ENCODE data around the gene CLEC16A.

Gene CLEC16A

DNA sequence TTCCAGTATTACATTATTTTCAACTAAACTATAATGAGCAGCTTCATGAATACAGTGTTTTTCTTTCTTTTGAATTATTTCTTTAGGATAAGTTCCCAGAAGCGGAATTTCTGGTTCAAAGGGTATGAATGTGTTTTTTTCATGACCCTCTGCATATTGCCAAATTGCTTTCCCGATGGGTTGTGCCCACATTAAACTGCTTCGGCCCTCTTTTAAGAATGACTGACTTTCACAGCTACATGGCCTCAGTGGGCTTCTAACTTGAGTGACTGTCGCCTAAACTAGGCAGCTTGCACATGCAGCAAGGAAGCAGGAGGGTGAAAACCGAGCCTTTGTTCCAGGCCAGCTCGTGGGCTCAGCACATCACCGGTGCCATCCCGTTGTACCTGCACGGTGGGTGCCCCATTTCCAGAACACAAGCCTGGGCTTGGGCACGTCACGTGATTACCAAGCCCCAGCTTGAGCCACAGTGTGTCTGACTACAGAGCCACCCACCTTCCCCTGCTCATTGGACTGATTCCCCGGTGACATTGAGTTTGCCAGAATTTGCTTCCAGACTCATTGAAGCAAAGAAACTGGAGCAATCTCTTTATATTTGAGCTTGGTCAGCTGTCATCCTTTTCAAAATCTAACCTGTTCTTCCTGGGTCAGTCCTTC lies 112.8 kb downstream of the CLEC16A start:
- no peak overlapping the region for H3K27ac ChIP-seq (ENCODE audit: low read depth, low read length)
- H3K9ac ChIP-seq (ENCODE audit: low read length): no peak overlapping the region
- no peaks in the 10 kb centered on the region for H3K9me3 ChIP-seq (ENCODE audit: control insufficient read depth, insufficient read depth, low read depth, low read length)
- H3K27me3 ChIP-seq (ENCODE audit: control insufficient read depth, insufficient read depth, low read length): no peaks in the 10 kb centered on the region
- no peak overlapping the region for H3K4me3 ChIP-seq (ENCODE audit: low read depth, low read length)
- H3K4me1 ChIP-seq (ENCODE audit: control insufficient read depth, insufficient read depth, low read length): no peaks in the 10 kb centered on the region
- peaks cover 14% of the 10 kb centered on the region for H3K36me3 ChIP-seq (ENCODE audit: control insufficient read depth, insufficient read depth, low read length)

DNA sequence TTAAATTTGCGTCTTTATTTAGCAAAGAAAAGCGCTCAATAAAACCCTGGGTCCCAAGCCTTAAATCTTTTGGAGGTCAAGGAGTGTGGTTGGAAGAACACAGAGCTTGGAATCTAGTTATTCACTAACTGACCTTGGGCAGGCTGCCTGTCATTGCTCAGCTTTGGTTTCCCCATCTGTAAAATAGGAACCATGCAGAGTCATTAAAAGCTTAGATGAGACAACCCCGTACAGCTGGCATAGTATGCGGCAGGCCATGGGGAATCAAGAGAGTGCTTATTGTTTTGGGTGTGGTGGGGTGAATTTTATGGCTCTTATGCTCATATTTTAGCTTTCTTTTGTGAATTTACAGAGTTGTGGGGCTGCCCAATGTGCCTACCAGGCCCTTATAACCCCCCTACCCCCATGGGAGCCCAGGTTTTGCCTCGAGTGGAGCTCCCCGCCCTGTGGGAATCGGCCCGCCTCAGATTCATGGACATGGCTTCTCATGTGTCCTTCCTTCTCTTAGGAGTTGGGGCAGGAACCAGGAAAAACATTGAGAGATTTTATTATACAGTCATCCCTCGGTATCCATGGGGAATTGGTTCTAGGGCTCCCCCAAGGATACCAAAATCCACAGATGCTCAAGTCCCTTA lies 113.5 kb downstream of the CLEC16A start:
- H3K27ac ChIP-seq (ENCODE audit: low read depth, low read length): no peak overlapping the region
- H3K27me3 ChIP-seq (ENCODE audit: control insufficient read depth, insufficient read depth, low read length): no peaks in the 10 kb centered on the region
- H3K36me3 ChIP-seq (ENCODE audit: control insufficient read depth, insufficient read depth, low read length): peaks cover 8% of the 10 kb centered on the region
- H3K4me3 ChIP-seq (ENCODE audit: low read depth, low read length): no peak overlapping the region
- H3K9me3 ChIP-seq (ENCODE audit: control insufficient read depth, insufficient read depth, low read depth, low read length): no peaks in the 10 kb centered on the region
- H3K4me1 ChIP-seq (ENCODE audit: control insufficient read depth, insufficient read depth, low read length): no peaks in the 10 kb centered on the region
- no peak overlapping the region for H3K9ac ChIP-seq (ENCODE audit: low read length)

DNA sequence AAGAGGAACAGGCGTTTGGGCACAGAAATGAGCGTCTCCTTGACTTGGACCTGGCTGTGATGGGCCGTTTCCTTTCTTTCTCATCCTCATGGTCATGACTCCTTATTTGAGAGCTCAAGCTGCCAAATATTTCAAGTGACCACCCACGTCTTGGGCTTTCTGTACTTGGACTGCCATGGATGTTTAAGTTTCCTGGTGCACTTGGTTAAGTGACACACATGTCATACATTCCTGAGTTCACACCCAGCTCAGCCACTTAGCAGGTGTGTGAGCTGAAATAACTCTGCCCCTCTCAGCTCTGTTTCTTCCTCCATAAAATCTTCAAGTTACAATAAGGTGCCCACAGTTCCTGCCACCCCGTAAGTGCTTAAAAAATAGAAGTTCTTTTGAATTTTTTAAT lies 114.5 kb downstream of the CLEC16A start:
- H3K9ac ChIP-seq (ENCODE audit: low read length): no peak overlapping the region
- H3K9me3 ChIP-seq (ENCODE audit: control insufficient read depth, insufficient read depth, low read depth, low read length): no peaks in the 10 kb centered on the region
- peaks cover 8% of the 10 kb centered on the region for H3K36me3 ChIP-seq (ENCODE audit: control insufficient read depth, insufficient read depth, low read length)
- no peak overlapping the region for H3K27ac ChIP-seq (ENCODE audit: low read depth, low read length)
- peaks cover 4% of the 10 kb centered on the region; the same call in 1 of the 2 replicates for H3K4me1 ChIP-seq (ENCODE audit: control insufficient read depth, insufficient read depth, low read length)
- H3K4me3 ChIP-seq (ENCODE audit: low read depth, low read length): no peak overlapping the region
- H3K27me3 ChIP-seq (ENCODE audit: control insufficient read depth, insufficient read depth, low read length): no peaks in the 10 kb centered on the region

DNA sequence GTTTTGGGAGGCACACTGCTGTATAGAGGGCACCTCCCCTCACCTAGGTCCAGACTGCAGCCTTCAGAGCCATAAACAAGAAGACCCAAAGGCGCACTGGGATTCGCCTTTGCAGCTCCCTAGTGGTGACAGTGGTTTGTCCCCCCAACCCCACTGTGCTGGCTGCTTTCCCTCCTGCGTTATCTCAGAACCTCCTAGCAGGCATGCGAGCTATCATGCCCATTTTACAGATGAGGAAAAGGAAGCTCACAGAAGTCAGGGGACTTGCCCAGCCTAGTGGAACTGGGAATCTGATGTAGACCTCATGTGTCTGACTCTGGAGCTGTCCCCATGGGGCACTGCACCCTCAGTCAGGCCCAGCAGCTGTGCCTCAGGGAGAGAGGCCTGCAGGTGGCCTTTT lies 115.2 kb downstream of the CLEC16A start:
- Histone ChIP-seq H3K27ac (ENCODE audit: low read depth, low read length) (no peak overlapping the region), H3K4me3 (ENCODE audit: low read depth, low read length) (no peak overlapping the region), H3K9me3 (ENCODE audit: control insufficient read depth, insufficient read depth, low read depth, low read length) (no peaks in the 10 kb centered on the region), H3K36me3 (ENCODE audit: control insufficient read depth, insufficient read depth, low read length) (peaks cover 8% of the 10 kb centered on the region), H3K9ac (ENCODE audit: low read length) (no peak overlapping the region), H3K27me3 (ENCODE audit: control insufficient read depth, insufficient read depth, low read length) (no peaks in the 10 kb centered on the region), H3K4me1 (ENCODE audit: control insufficient read depth, insufficient read depth, low read length) (peaks cover 4% of the 10 kb centered on the region; the same call in 1 of the 2 replicates)

DNA sequence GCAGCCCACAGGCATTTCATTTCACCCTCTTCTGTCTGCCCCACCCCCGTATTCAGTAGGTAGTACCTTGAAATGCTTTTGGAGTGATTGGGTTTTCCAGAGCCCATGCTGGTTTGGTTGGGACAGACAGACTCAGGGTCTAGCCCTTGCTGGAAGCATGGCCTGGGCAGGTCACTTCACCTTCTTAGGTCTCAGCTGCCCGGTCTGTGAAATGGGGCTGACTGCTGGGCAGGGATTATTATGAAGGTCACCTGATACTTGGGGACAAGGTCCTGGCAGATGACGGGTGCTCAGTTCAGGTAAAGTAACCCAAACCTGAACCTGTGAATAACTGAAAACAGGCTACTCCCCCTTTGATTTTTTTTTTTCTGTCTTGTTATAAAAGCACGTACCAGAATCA lies 116.0 kb downstream of the CLEC16A start:
- no peaks in the 10 kb centered on the region for H3K27me3 ChIP-seq (ENCODE audit: control insufficient read depth, insufficient read depth, low read length)
- H3K9ac ChIP-seq (ENCODE audit: low read length): no peak overlapping the region
- H3K36me3 ChIP-seq (ENCODE audit: control insufficient read depth, insufficient read depth, low read length): peaks cover 10% of the 10 kb centered on the region
- peaks cover 4% of the 10 kb centered on the region; the same call in 1 of the 2 replicates for H3K4me1 ChIP-seq (ENCODE audit: control insufficient read depth, insufficient read depth, low read length)
- H3K27ac ChIP-seq (ENCODE audit: low read depth, low read length): no peak overlapping the region
- no peak overlapping the region for H3K4me3 ChIP-seq (ENCODE audit: low read depth, low read length)
- no peaks in the 10 kb centered on the region for H3K9me3 ChIP-seq (ENCODE audit: control insufficient read depth, insufficient read depth, low read depth, low read length)

DNA sequence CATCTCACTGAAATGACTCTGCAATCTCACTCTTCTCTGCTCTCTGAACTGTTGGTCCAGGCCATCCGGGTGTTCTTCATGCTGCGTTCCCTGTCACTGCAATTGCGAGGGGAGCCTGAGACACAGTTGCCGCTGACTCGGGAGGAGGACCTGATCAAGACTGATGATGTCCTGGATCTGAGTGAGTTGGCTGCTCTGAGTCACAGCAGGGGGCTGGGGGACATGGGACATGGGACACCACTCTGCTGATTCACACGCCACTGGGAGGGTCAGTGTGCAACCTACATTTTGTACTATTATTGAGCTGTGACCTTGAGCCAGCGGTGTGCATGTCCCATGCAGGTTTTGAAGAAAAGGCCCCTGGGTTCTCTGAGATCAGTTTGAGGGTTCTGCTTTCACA lies 116.5 kb downstream of the CLEC16A start:
- Histone ChIP-seq H3K27me3 (ENCODE audit: control insufficient read depth, insufficient read depth, low read length) (no peaks in the 10 kb centered on the region), H3K36me3 (ENCODE audit: control insufficient read depth, insufficient read depth, low read length) (peaks cover 10% of the 10 kb centered on the region), H3K9me3 (ENCODE audit: control insufficient read depth, insufficient read depth, low read depth, low read length) (no peaks in the 10 kb centered on the region), H3K4me1 (ENCODE audit: control insufficient read depth, insufficient read depth, low read length) (peaks cover 4% of the 10 kb centered on the region; the same call in 1 of the 2 replicates), H3K27ac (ENCODE audit: low read depth, low read length) (no peak overlapping the region), H3K4me3 (ENCODE audit: low read depth, low read length) (no peak overlapping the region), H3K9ac (ENCODE audit: low read length) (no peak overlapping the region)

DNA sequence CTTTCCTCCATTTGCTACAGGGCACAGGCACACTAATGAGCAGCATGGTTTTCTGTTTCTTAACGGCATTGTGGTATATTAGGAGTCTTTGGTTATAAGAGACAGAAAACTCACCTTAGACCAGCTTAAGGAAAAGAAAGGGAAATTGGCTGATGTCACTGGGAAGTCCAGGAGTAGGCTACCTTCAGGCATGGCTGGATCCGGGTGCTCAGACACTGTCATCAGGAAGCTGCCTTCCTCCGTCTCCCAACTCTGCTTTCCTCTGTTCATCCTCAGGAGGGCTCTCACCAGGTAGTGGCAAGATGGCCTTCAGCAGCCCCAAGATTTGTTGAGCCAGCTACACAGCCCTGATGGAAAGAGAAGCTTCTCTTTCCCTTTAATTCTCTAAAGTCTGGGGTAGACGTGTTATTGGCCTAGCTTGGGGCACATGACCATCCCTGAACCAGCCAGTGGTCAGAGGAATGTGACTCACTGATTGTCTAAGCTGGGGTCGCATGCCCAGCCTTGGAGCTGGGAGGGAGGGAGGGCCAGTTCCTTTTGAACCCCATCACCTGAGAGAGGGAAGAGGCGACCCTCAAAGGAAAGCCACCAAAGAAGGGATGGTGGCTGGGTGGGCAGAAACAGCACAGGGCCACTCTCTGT lies 117.4 kb downstream of the CLEC16A start:
- Histone ChIP-seq H3K27me3 (ENCODE audit: control insufficient read depth, insufficient read depth, low read length) (no peaks in the 10 kb centered on the region), H3K9me3 (ENCODE audit: control insufficient read depth, insufficient read depth, low read depth, low read length) (no peaks in the 10 kb centered on the region), H3K36me3 (ENCODE audit: control insufficient read depth, insufficient read depth, low read length) (peaks cover 10% of the 10 kb centered on the region), H3K4me3 (ENCODE audit: low read depth, low read length) (no peak overlapping the region), H3K27ac (ENCODE audit: low read depth, low read length) (no peak overlapping the region), H3K4me1 (ENCODE audit: control insufficient read depth, insufficient read depth, low read length) (peaks cover 4% of the 10 kb centered on the region; the same call in 1 of the 2 replicates), H3K9ac (ENCODE audit: low read length) (no peak overlapping the region)

DNA sequence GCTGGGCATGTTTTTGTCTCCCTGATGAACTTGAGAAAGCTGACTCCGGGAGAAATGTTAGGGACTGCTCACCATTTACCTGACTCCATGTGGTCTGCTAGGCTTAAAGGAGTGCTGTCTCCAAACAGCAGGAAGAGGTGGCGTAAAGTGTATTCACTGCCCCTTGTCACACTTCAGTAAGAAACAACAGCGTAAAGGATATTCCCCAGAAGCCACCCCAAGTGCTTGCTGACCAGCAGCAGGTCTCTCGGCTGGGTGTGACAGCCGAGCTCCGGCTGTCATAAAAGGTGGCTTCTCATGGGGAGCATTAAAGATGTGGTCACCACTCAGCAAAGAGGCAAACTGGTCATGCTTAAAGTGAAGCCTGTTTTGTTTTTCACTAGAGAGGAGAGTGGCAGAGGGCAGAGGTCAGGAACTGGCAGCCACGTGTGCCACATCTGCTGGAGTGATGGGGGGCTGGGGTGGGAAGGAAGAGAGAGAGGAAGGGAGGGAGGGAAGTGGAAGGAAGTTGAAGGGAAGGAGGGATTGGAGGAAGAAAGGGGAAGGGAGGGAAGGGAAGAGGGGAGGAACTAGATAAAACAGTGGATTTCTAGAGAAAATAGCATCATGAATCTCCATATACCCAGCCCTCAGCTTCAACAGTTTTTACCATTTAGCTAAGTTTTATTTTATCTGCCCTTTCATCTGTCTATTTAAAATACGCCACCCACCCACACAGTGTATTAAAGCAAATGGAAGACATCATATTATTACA lies 119.3 kb downstream of the CLEC16A start:
- Histone ChIP-seq H3K4me3 (ENCODE audit: low read depth, low read length) (no peak overlapping the region), H3K36me3 (ENCODE audit: control insufficient read depth, insufficient read depth, low read length) (peaks cover 10% of the 10 kb centered on the region), H3K9me3 (ENCODE audit: control insufficient read depth, insufficient read depth, low read depth, low read length) (no peaks in the 10 kb centered on the region), H3K9ac (ENCODE audit: low read length) (no peak overlapping the region), H3K27me3 (ENCODE audit: control insufficient read depth, insufficient read depth, low read length) (no peaks in the 10 kb centered on the region), H3K4me1 (ENCODE audit: control insufficient read depth, insufficient read depth, low read length) (peaks cover 4% of the 10 kb centered on the region; the same call in 1 of the 2 replicates), H3K27ac (ENCODE audit: low read depth, low read length) (no peak overlapping the region)

DNA sequence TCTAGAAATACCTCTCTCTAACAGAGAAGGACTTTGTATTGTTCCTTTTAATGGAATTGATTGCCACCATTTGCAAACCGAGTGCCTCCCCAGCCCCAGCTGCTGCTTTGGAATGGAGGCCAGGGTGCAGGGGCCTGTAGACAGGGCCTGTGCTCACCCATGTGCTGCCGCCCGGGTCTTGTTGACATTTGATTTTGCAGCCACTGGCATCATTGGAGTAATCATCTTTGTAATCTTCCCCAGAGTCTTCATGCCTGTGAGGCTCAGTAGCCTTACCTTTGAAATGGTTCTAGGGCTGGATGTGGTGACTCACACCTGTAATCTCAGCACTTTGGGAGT lies 119.8 kb downstream of the CLEC16A start:
- H3K4me1 ChIP-seq (ENCODE audit: control insufficient read depth, insufficient read depth, low read length): peaks cover 4% of the 10 kb centered on the region; the same call in 1 of the 2 replicates
- H3K27me3 ChIP-seq (ENCODE audit: control insufficient read depth, insufficient read depth, low read length): no peaks in the 10 kb centered on the region
- peaks cover 10% of the 10 kb centered on the region for H3K36me3 ChIP-seq (ENCODE audit: control insufficient read depth, insufficient read depth, low read length)
- no peak overlapping the region for H3K4me3 ChIP-seq (ENCODE audit: low read depth, low read length)
- H3K9me3 ChIP-seq (ENCODE audit: control insufficient read depth, insufficient read depth, low read depth, low read length): no peaks in the 10 kb centered on the region
- H3K27ac ChIP-seq (ENCODE audit: low read depth, low read length): no peak overlapping the region
- no peak overlapping the region for H3K9ac ChIP-seq (ENCODE audit: low read length)

DNA sequence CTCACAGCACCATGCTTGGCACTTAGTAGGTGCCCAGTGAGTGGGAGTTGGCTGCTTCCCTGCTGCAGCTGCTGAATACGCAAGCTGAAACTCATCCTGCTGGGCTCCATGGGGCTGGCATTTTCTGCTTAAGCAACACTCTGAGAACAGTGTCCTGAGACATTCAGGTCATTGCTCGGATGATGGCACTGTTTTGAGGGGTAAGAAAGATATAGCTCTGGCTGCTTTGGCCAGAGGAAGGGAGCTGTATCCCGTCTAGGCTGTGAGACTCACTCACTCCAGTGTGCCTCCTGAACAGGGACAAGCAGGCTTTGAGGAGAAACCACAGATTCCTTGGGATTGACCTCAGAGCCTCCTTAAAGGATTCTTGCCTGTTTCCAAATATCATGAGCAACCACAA lies 120.5 kb downstream of the CLEC16A start:
- H3K27me3 ChIP-seq (ENCODE audit: control insufficient read depth, insufficient read depth, low read length): no peaks in the 10 kb centered on the region
- no peaks in the 10 kb centered on the region for H3K9me3 ChIP-seq (ENCODE audit: control insufficient read depth, insufficient read depth, low read depth, low read length)
- H3K27ac ChIP-seq (ENCODE audit: low read depth, low read length): no peak overlapping the region
- H3K4me1 ChIP-seq (ENCODE audit: control insufficient read depth, insufficient read depth, low read length): peaks cover 4% of the 10 kb centered on the region; the same call in 1 of the 2 replicates
- H3K9ac ChIP-seq (ENCODE audit: low read length): no peak overlapping the region
- no peak overlapping the region for H3K4me3 ChIP-seq (ENCODE audit: low read depth, low read length)
- H3K36me3 ChIP-seq (ENCODE audit: control insufficient read depth, insufficient read depth, low read length): peaks cover 10% of the 10 kb centered on the region
